ENCODE results near the gene ZNF580.
A peak's percentile ranks its signal among the peaks of the same experiment; 100 is the strongest.

ZNF580 gene

DNA sequence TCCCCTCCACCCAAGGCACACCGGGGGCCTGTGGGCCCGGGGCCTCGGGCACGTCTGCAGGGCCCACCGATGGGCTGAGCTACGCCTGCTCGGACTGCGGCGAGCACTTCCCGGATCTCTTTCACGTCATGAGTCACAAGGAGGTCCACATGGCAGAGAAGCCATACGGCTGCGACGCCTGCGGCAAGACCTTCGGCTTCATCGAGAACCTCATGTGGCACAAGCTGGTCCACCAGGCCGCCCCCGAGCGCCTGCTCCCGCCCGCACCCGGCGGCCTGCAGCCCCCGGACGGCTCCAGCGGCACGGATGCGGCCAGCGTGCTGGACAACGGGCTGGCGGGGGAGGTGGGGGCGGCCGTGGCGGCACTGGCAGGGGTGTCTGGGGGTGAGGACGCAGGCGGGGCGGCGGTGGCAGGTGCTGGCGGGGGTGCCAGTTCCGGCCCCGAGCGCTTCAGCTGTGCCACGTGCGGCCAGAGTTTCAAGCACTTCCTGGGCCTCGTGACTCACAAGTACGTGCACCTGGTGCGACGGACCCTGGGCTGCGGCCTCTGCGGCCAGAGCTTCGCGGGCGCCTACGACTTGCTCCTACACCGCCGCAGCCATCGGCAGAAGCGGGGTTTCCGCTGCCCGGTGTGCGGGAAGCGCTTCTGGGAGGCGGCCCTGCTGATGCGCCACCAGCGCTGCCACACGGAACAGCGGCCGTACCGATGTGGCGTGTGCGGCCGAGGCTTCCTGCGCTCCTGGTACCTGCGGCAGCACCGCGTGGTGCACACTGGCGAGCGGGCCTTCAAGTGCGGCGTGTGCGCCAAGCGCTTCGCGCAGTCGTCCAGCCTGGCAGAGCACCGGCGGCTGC lies 25.0 kb upstream of the ZNF580 start:
- Histone ChIP-seq H3K36me3 (ENCODE audit: control insufficient read depth in 2 of 2, insufficient read depth in 1 of 2, low read length in 2 of 2) (peaks cover 5 to 32% of the 10 kb centered on the region in 2 experiments; a peak in 2 of 3 replicates), H3K4me1 (ENCODE audit: control insufficient read depth, insufficient read depth, low read length) (no peaks in the 10 kb centered on the region), H3K27ac (ENCODE audit: extremely low read depth, low read depth, low read length) (no peak overlapping the region), H3K9me3 (ENCODE audit: control insufficient read depth, insufficient read depth, low read depth, low read length) (no peaks in the 10 kb centered on the region), H3K4me3 (ENCODE audit: low read depth, low read length) (no peak overlapping the region)
- ChIA-PET CTCF (no interaction called here), POLR2A (no interaction called here)
- TF ChIP-seq ZNF624 (tag by site-specific recombination; IDR thresholded peaks at IDR 0.05) (no peak), ZNF768 (tag by site-specific recombination; IDR thresholded peaks at IDR 0.05) (no peak), GLIS1 (tag by site-specific recombination; IDR thresholded peaks at IDR 0.05) (no peak), SP3 (tag by site-specific recombination; IDR thresholded peaks at IDR 0.05) (no peak), YY2 (tag by site-specific recombination; IDR thresholded peaks at IDR 0.05) (no peak), ZNF184 (tag by site-specific recombination; IDR thresholded peaks at IDR 0.05) (no peak), ZNF658 (tag by site-specific recombination; IDR thresholded peaks at IDR 0.05) (no peak), ZNF433 (tag by site-specific recombination; IDR thresholded peaks at IDR 0.05; ENCODE audit: low read depth) (no peak), ZNF48 (tag by site-specific recombination; IDR thresholded peaks at IDR 0.05) (no peak), ZNF677 (tag by site-specific recombination; IDR thresholded peaks at IDR 0.05) (no peak), ZNF311 (tag by site-specific recombination; IDR thresholded peaks at IDR 0.05; ENCODE audit: borderline replicate concordance) (no peak), ZNF544 (tag by site-specific recombination; IDR thresholded peaks at IDR 0.05) (no peak), ZNF2 (tag by site-specific recombination; IDR thresholded peaks at IDR 0.05) (no peak), ZNF23 (tag by site-specific recombination; IDR thresholded peaks at IDR 0.05; ENCODE audit: borderline replicate concordance) (no peak), MYNN (tag by site-specific recombination; IDR thresholded peaks at IDR 0.05; ENCODE audit: borderline replicate concordance) (no peak), ZFP3 (tag by site-specific recombination; IDR thresholded peaks at IDR 0.05; ENCODE audit: low read depth) (no peak), ZSCAN16 (tag by site-specific recombination; IDR thresholded peaks at IDR 0.05) (no peak)
- TF ChIP-seq, protein P1, sequence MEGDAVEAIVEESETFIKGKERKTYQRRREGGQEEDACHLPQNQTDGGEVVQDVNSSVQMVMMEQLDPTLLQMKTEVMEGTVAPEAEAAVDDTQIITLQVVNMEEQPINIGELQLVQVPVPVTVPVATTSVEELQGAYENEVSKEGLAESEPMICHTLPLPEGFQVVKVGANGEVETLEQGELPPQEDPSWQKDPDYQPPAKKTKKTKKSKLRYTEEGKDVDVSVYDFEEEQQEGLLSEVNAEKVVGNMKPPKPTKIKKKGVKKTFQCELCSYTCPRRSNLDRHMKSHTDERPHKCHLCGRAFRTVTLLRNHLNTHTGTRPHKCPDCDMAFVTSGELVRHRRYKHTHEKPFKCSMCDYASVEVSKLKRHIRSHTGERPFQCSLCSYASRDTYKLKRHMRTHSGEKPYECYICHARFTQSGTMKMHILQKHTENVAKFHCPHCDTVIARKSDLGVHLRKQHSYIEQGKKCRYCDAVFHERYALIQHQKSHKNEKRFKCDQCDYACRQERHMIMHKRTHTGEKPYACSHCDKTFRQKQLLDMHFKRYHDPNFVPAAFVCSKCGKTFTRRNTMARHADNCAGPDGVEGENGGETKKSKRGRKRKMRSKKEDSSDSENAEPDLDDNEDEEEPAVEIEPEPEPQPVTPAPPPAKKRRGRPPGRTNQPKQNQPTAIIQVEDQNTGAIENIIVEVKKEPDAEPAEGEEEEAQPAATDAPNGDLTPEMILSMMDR (tag by site-specific recombination; IDR thresholded peaks at IDR 0.05) = no peak
- TF ChIP-seq, protein P2, sequence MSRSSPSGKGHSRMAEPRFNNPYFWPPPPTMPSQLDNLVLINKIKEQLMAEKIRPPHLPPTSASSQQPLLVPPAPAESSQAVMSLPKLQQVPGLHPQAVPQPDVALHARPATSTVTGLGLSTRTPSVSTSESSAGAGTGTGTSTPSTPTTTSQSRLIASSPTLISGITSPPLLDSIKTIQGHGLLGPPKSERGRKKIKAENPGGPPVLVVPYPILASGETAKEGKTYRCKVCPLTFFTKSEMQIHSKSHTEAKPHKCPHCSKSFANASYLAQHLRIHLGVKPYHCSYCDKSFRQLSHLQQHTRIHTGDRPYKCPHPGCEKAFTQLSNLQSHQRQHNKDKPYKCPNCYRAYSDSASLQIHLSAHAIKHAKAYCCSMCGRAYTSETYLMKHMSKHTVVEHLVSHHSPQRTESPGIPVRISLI (tag by site-specific recombination; IDR thresholded peaks at IDR 0.05) = no peak
- TF ChIP-seq, protein P3, sequence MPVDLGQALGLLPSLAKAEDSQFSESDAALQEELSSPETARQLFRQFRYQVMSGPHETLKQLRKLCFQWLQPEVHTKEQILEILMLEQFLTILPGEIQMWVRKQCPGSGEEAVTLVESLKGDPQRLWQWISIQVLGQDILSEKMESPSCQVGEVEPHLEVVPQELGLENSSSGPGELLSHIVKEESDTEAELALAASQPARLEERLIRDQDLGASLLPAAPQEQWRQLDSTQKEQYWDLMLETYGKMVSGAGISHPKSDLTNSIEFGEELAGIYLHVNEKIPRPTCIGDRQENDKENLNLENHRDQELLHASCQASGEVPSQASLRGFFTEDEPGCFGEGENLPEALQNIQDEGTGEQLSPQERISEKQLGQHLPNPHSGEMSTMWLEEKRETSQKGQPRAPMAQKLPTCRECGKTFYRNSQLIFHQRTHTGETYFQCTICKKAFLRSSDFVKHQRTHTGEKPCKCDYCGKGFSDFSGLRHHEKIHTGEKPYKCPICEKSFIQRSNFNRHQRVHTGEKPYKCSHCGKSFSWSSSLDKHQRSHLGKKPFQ (tag by site-specific recombination; IDR thresholded peaks at IDR 0.05) = no peak

DNA sequence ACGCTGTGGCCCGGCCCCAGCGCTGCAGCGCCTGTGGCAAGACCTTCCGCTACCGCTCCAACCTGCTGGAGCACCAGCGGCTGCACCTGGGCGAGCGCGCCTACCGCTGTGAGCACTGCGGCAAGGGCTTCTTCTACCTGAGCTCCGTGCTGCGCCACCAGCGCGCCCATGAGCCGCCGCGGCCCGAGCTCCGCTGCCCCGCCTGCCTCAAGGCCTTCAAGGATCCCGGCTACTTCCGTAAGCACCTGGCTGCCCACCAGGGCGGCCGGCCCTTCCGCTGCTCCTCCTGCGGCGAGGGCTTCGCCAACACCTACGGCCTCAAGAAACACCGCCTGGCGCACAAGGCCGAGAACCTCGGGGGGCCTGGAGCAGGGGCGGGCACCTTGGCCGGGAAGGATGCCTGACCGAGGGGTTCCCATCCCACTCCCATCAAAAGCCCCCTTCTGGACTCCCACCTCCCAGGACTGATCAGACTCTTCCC lies 24.4 kb upstream of the ZNF580 start:
- H3K4me3 ChIP-seq (ENCODE audit: low read depth, low read length) = no peak overlapping the region
- CTCF ChIA-PET = no interaction called here
- POLR2A ChIA-PET = no interaction called here
- H3K27ac ChIP-seq (ENCODE audit: extremely low read depth, low read depth, low read length) = no peak overlapping the region
- no peaks in the 10 kb centered on the region for H3K9me3 ChIP-seq (ENCODE audit: control insufficient read depth, insufficient read depth, low read depth, low read length)
- H3K36me3 ChIP-seq (ENCODE audit: control insufficient read depth in 2 of 2, insufficient read depth in 1 of 2, low read length in 2 of 2) = peaks cover 5 to 32% of the 10 kb centered on the region in 2 experiments; a peak in 2 of 3 replicates
- no peak for TF ChIP-seq ZNF214 (tag by site-specific recombination; IDR thresholded peaks at IDR 0.05; ENCODE audit: borderline replicate concordance)
- TF ChIP-seq, protein P4, sequence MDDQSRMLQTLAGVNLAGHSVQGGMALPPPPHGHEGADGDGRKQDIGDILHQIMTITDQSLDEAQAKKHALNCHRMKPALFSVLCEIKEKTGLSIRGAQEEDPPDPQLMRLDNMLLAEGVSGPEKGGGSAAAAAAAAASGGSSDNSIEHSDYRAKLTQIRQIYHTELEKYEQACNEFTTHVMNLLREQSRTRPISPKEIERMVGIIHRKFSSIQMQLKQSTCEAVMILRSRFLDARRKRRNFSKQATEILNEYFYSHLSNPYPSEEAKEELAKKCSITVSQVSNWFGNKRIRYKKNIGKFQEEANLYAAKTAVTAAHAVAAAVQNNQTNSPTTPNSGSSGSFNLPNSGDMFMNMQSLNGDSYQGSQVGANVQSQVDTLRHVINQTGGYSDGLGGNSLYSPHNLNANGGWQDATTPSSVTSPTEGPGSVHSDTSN (CRISPR knock-in tag; IDR thresholded peaks at IDR 0.05) = 0 out of 2 replicates have a peak, but pooled peaks have one; percentile 43
- no peaks in the 10 kb centered on the region for H3K4me1 ChIP-seq (ENCODE audit: control insufficient read depth, insufficient read depth, low read length)

Data from HEK293 (cell line).